Ureter (tissue), 1 donor: ENCODE results near the gene RXYLT1. TPM values are rescaled to one million over a fixed set of nuclear protein-coding genes. Genes with fewer than 3 reads are reported as not detected.

Experiments
- DNase-seq: peaks from one replicate; pipeline ENCODE4 v3.0.0-alpha.2; 2020; ENCODE audit warnings: low spot score
- total RNA-seq: library from RNA; stranded (reverse); gene quantifications from one replicate; pipeline ENCODE4 v1.2.4, GENCODE V29; 2023
- donor health status: DM: yes; HTN: yes; CAD: no.

RXYLT1 gene
- total RNA-seq, 1 donor from 2014 or later: 21.2 TPM

GRCh38 chr12:63843254-63843720 lies 63.6 kb downstream of the RXYLT1 start:
- no peak for DNase-seq

GRCh38 chr12:63843721-63844390 lies 64.1 kb downstream of the RXYLT1 start:
- DNase-seq: peak; percentile 93

GRCh38 chr12:63844391-63845341 lies 65.0 kb downstream of the RXYLT1 start, which contains the start of gene SRGAP1:
TSS of gene SRGAP1 (plus strand) at chr12:63844700. CDS start at chr12:63844817, 117 bp downstream.
- peak; percentile 74 for DNase-seq

GRCh38 chr12:63845726-63846125 lies 66.0 kb downstream of the RXYLT1 start:
- no peak for DNase-seq

- no peak for DNase-seq
These were observed 66.7 kb downstream of the RXYLT1 start for GRCh38 chr12:63846238-63846967.

GRCh38 chr12:63848450-63848849 lies 68.7 kb downstream of the RXYLT1 start:
- no peak for DNase-seq

GRCh38 chr12:63849106-63849620 lies 69.5 kb downstream of the RXYLT1 start:
- no peak for DNase-seq

GRCh38 chr12:63849641-63850040 lies 69.9 kb downstream of the RXYLT1 start:
- DNase-seq: no peak

- no peak for DNase-seq
These were observed 74.3 kb downstream of the RXYLT1 start for GRCh38 chr12:63853978-63854377.

- no peak for DNase-seq
These were observed 75.6 kb downstream of the RXYLT1 start for GRCh38 chr12:63855299-63855698.

GRCh38 chr12:63857771-63858670 lies 78.3 kb downstream of the RXYLT1 start:
- DNase-seq: no peak

Other genes starting within 250 kb of the RXYLT1 start
- gene DPY19L2, start 111.4 kb upstream of the RXYLT1 start, total RNA-seq: 28.9 TPM
- 15.8 TPM for gene SRGAP1, start 64.8 kb downstream of the RXYLT1 start, total RNA-seq